Caco-2 (cell line): ENCODE results near the gene UBA7. TPM values are rescaled to one million over a fixed set of nuclear protein-coding genes. Genes with fewer than 3 reads are reported as not detected.

ENCODE experiments used
- BruUV-seq: library from RNA; stranded (reverse); fragments of 400-500 nt; replicated peaks from 2 replicates; lab custom pipeline; 2021; lab: Mats Ljungman, UMichigan
- CTCF ChIA-PET: fragments of 300-600 bp; sonication (Branson Sonifier 250); formaldehyde crosslinking; loops from one replicate; lab custom pipeline; 2022; ENCODE audit warnings: antibody characterized with exemption; lab: Charles Lee
- POLR2A ChIA-PET: fragments of 300-600 bp; sonication (Branson Sonifier 250); formaldehyde crosslinking; loops from one replicate; lab custom pipeline; 2022; ENCODE audit warnings: antibody characterized with exemption; lab: Charles Lee
- DNase-seq, 2 experiments: peaks; one replicate each; pipeline versions ENCODE4 v3.0.0 to v3.0.0-alpha.2; 2020 to 2022
- H3K27me3 ChIP-seq: replicated peaks from 2 replicates; pipeline ENCODE4 v1.6.0; 2011; ENCODE audit warnings: low read length; ENCODE audit not compliant: control insufficient read depth, insufficient read depth
- H3K36me3 ChIP-seq: 2 replicates; pipeline ENCODE4 v1.5.1; 2011; ENCODE audit warnings: low read length; ENCODE audit not compliant: control insufficient read depth, insufficient read depth
- H3K4me1 ChIP-seq: fragments of 250-450 bp; sonication (Bioruptor Pico); 2 replicates; pipeline ENCODE4 v1.5.1; 2020; ENCODE audit warnings: mild to moderate bottlenecking
- H3K4me3 ChIP-seq: 2 replicates; pipeline ENCODE4 v1.5.1; 2011; ENCODE audit warnings: low read depth, mild to moderate bottlenecking, control low read depth, low read length
- H3K9me3 ChIP-seq: fragments of 250-450 bp; sonication (Bioruptor Pico); 2 replicates; pipeline ENCODE4 v1.5.1; 2020; ENCODE audit warnings: mild to moderate bottlenecking, moderate library complexity
- H3K27ac Mint-ChIP-seq: one replicate; pipeline ENCODE4 v1.8.0; 2022; ENCODE audit warnings: mixed read lengths; ENCODE audit not compliant: unreplicated experiment
- H3K27me3 Mint-ChIP-seq: one replicate; pipeline ENCODE4 v1.8.0; 2022; ENCODE audit warnings: mixed read lengths; ENCODE audit not compliant: insufficient read depth, unreplicated experiment
- H3K36me3 Mint-ChIP-seq: one replicate; pipeline ENCODE4 v1.8.0; 2022; ENCODE audit warnings: mild to moderate bottlenecking, mixed read lengths; ENCODE audit not compliant: insufficient read depth, unreplicated experiment
- H3K4me1 Mint-ChIP-seq: one replicate; pipeline ENCODE4 v1.8.0; 2022; ENCODE audit warnings: low read depth, mixed read lengths; ENCODE audit not compliant: unreplicated experiment
- H3K4me3 Mint-ChIP-seq: one replicate; pipeline ENCODE4 v1.8.0; 2022; ENCODE audit warnings: mild to moderate bottlenecking, moderate library complexity, mixed read lengths; ENCODE audit not compliant: unreplicated experiment
- H3K9me3 Mint-ChIP-seq: one replicate; pipeline ENCODE4 v1.8.0; 2022; ENCODE audit warnings: mixed read lengths; ENCODE audit not compliant: unreplicated experiment
- intact Hi-C: fragments of 100-400 bp; cut with micrococcal nuclease; formaldehyde crosslinking; loops from one replicate; pipeline ENCODE4 v1.10.0; 2022; ENCODE audit not compliant: unreplicated experiment
- total RNA-seq: library from RNA; stranded (reverse); gene quantifications from 2 replicates; pipeline ENCODE4 v1.2.3, GENCODE V29; 2022
- TF ChIP-seq, protein P1 (sequence below), 2 experiments: fragments of 200-600 bp in 1 of 2; IDR thresholded peaks; 1 replicate in 1 of 2; 2 replicates in 1 of 2; pipeline versions ENCODE4 v1.5.1 to v1.8.0; 2011 to 2022; ENCODE audit warnings: antibody characterized with exemption in 1 of 2, control low read depth in 1 of 2, inconsistent platforms in 1 of 2, low read depth in 1 of 2, low read length in 1 of 2, mild to moderate bottlenecking in 1 of 2, moderate library complexity in 1 of 2; ENCODE audit not compliant: insufficient read depth in 1 of 2, severe bottlenecking in 1 of 2, unreplicated experiment in 1 of 2

Gene UBA7
- total RNA-seq, 1 experiment from 2014 or later: 0.93 TPM

DNA sequence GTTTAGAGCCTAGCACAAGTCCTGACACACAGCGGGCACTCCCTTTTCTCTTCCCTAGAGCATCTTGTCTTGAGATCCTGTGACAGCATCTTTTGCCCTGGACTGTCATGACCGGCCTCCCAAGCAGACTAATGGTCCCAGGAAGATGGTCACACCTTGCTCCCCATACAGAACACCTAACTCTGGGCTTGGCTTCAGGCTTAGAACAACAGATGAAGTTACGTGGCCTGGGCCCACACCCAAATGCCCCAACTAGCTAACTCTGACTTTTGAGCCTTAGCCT lies 26.6 kb downstream of the UBA7 start:
- H3K36me3 ChIP-seq: peaks cover 1% of the 10 kb centered on the region; the same call in 1 of the 2 replicates
- H3K4me3 ChIP-seq: peak overlapping the region; percentile 42
- H3K27ac Mint-ChIP-seq: peak overlapping the region; percentile 90
- H3K9me3 Mint-ChIP-seq: no peaks in the 10 kb centered on the region
- intact Hi-C loops: loop anchor here (2.0 to 5.0 kb wide), 2 partner anchors 16 to 65 kb away; partner anchors contain the start of genes GMPPB and INKA1
- no peaks in the 10 kb centered on the region for H3K4me1 Mint-ChIP-seq
- H3K4me1 ChIP-seq: peaks cover 11% of the 10 kb centered on the region
- no peaks in the 10 kb centered on the region for H3K27me3 Mint-ChIP-seq
- POLR2A ChIA-PET: interaction anchor here (0.9 kb wide), 1 partner anchor 143 kb away, joined by 3 read pairs; the partner anchor contains the start of gene MON1A
- BruUV-seq: TSS peak; percentile 96
- H3K9me3 ChIP-seq: no peaks in the 10 kb centered on the region
- TF ChIP-seq, protein P1, sequence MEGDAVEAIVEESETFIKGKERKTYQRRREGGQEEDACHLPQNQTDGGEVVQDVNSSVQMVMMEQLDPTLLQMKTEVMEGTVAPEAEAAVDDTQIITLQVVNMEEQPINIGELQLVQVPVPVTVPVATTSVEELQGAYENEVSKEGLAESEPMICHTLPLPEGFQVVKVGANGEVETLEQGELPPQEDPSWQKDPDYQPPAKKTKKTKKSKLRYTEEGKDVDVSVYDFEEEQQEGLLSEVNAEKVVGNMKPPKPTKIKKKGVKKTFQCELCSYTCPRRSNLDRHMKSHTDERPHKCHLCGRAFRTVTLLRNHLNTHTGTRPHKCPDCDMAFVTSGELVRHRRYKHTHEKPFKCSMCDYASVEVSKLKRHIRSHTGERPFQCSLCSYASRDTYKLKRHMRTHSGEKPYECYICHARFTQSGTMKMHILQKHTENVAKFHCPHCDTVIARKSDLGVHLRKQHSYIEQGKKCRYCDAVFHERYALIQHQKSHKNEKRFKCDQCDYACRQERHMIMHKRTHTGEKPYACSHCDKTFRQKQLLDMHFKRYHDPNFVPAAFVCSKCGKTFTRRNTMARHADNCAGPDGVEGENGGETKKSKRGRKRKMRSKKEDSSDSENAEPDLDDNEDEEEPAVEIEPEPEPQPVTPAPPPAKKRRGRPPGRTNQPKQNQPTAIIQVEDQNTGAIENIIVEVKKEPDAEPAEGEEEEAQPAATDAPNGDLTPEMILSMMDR (IDR thresholded peaks at IDR 0.05; ENCODE audit: insufficient read depth in 1 of 2, low read depth in 1 of 2, low read length in 1 of 2, severe bottlenecking in 1 of 2, unreplicated experiment in 1 of 2): no peak
- H3K36me3 Mint-ChIP-seq: peaks cover 17% of the 10 kb centered on the region
- CTCF ChIA-PET: interaction anchor here (0.8 kb wide), 1 partner anchor 16 kb away, joined by 5 read pairs; the partner anchor contains the start of gene INKA1
- no peak for DNase-seq
- no peaks in the 10 kb centered on the region for H3K27me3 ChIP-seq
- H3K4me3 Mint-ChIP-seq: peak overlapping the region; percentile 85

DNA sequence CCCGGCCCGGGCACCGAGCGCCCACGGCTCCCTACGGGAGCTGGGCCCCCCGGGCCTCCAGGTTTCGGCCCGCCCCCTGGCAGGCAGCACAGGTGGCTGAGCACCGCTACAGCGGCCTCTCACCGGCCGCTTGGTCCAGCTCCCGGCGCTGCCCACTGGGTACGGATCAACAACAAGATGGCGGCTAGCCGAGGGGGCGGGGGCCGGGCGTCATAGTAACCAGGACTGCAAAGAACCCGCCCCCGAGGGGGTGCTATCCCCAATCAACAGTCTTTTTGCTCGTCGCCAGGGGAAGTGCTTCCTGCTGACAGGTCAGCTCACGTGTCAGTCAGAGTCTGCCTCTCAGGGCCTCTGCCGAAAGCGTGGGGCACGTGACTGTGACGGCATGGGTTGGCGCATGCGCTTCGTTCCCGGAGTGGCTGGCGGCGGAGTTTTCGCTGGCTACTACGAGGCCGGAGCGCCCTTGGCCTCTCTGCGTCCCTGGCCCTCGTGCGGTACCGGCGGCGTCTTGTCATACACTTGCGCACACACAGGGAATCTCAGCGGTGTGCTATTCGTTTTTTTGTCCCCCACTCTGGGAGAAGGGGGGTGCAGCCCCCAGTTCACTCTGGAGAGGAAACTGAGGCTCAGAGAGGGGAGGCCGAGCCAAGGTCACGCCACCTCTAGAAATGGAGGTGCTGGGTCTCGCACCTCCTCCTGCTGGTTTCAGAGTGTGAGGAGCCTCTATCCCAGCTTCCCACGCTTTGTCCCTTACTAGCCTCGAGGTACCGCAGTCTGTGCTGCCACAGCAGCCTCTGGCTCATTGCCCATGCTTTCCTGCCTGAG lies 27.2 kb downstream of the UBA7 start, which contains the start of gene IP6K1:
TSS of gene IP6K1 (minus strand) at position 186 of the 825 bp plus-strand sequence. CDS start 38,502 bp downstream, outside the sequence.
- H3K9me3 ChIP-seq: no peaks in the 10 kb centered on the region
- no peaks in the 10 kb centered on the region for H3K27me3 Mint-ChIP-seq
- no peaks in the 10 kb centered on the region for H3K27me3 ChIP-seq
- DNase-seq: peak; percentile 99 to 100
- peak within 1 kb of the TSS; percentile 85 for H3K4me3 Mint-ChIP-seq
- H3K36me3 ChIP-seq: peaks cover 1% of the 10 kb centered on the region; the same call in 1 of the 2 replicates
- peaks cover 18% of the 10 kb centered on the region for H3K36me3 Mint-ChIP-seq
- POLR2A ChIA-PET: interaction anchor here (0.7 to 1.1 kb wide), 4 partner anchors 19 to 143 kb away, joined by 3 to 11 read pairs (median 3); partner anchors contain the start of genes GMPPB and MON1A
- peaks cover 15% of the 10 kb centered on the region for H3K4me1 ChIP-seq
- H3K27ac Mint-ChIP-seq: peak within 1 kb of the TSS; percentile 90
- intact Hi-C loops: loop anchor here (2.0 to 5.0 kb wide), 2 partner anchors 16 to 64 kb away; partner anchors contain the start of genes GMPPB and INKA1
- TF ChIP-seq, protein P1 (IDR thresholded peaks at IDR 0.05; ENCODE audit: insufficient read depth in 1 of 2, low read depth in 1 of 2, low read length in 1 of 2, severe bottlenecking in 1 of 2, unreplicated experiment in 1 of 2): no peak
- CTCF ChIA-PET: interaction anchor here (0.6 to 1.2 kb wide), 3 partner anchors 16 to 115 kb away, joined by 3 to 11 read pairs (median 3); partner anchors contain the start of gene INKA1
- H3K4me1 Mint-ChIP-seq: peaks cover under 1% of the 10 kb centered on the region
- no TSS peak for BruUV-seq
- H3K4me3 ChIP-seq: peak within 1 kb of the TSS; percentile 71
- H3K9me3 Mint-ChIP-seq: no peaks in the 10 kb centered on the region
